Testis (tissue), 3 donors: ENCODE results near the gene TSHZ1. TPM values are rescaled to one million over a fixed set of nuclear protein-coding genes. Genes with fewer than 3 reads are reported as not detected.

ENCODE experiments used
- DNase-seq: peaks from one replicate; pipeline ENCODE4 v3.0.0-alpha.2; 2019
- H3K27ac ChIP-seq, 2 donors: fragments of 200-600 bp; sonication (generic); one replicate each; pipeline ENCODE4 v1.5.1; 2019
- H3K27me3 ChIP-seq: fragments of 200-600 bp; sonication (generic); one replicate; pipeline ENCODE4 v1.5.1; 2019
- H3K36me3 ChIP-seq: fragments of 200-600 bp; sonication (generic); one replicate; pipeline ENCODE4 v1.5.1; 2017; ENCODE audit warnings: low read depth; ENCODE audit errors: missing control alignments
- H3K4me1 ChIP-seq: fragments of 200-600 bp; sonication (generic); one replicate; pipeline ENCODE4 v1.5.1; 2019
- H3K4me3 ChIP-seq, 2 donors: fragments of 200-600 bp; sonication (generic); one replicate each; pipeline ENCODE4 v1.5.1; 2017 to 2019
- H3K9me3 ChIP-seq: fragments of 200-600 bp; sonication (generic); one replicate; pipeline ENCODE4 v1.5.1; 2017
- CTCF ChIP-seq, 3 experiments: fragments of 450-650 bp in 2 of 3; fragments of 200-600 bp in 1 of 3; sonication (generic) in 1 of 3; IDR thresholded peaks; one replicate each; pipeline ENCODE4 v1.5.1; 2016 to 2019; ENCODE audit warnings: antibody characterized with exemption in 3 of 3, mild to moderate bottlenecking in 2 of 3, moderate library complexity in 1 of 3
- POLR2A ChIP-seq: fragments of 450-650 bp; IDR thresholded peaks from one replicate; pipeline ENCODE4 v1.6.1; 2017; ENCODE audit warnings: antibody characterized with exemption, mild to moderate bottlenecking, moderate library complexity
- WGBS, 2 donors: methylation state at CpG; one replicate each; pipeline ENCODE4 v1.1.5; 2018; 5-methylcytosine and 5-hydroxymethylcytosine counted together
- intact Hi-C: fragments of 100-400 bp; cut with DNase I; formaldehyde crosslinking; loops from one replicate; pipeline ENCODE4 v1.15.1; 2023; ENCODE audit warnings: low total_unique reads
- polyA plus RNA-seq: library from polyadenylated mRNA; stranded (reverse); fragments of 350-450 nt; fragmentation: Illumina TruSeq; extraction: RNeasy Lipid Tissue Mini Kit (QIAGEN cat#74804); gene quantifications from one replicate; pipeline ENCODE4 v1.2.3, GENCODE V29; 2014; ENCODE audit warnings: low read depth, low replicate concordance; ENCODE audit not compliant: insufficient read depth
- total RNA-seq, 2 donors: library from RNA; depleted of rRNA; stranded (reverse); fragments of >200 nt; gene quantifications; one replicate each; pipeline ENCODE4 v1.2.3, GENCODE V29; 2016

The TSHZ1 gene
- total and polyA plus RNA-seq, 3 donors from 2014 or later = 12.8 to 36.2 (median 18.4) TPM

- DNase-seq = no peak
- H3K27ac ChIP-seq = peak overlapping the region in 1 of 2 donors; percentile 65
- H3K27me3 ChIP-seq = no peaks in the 10 kb centered on the region
- peaks cover 33% of the 10 kb centered on the region for H3K4me1 ChIP-seq
- no peaks in the 10 kb centered on the region for H3K36me3 ChIP-seq
- no peaks in the 10 kb centered on the region for H3K9me3 ChIP-seq
- TF ChIP-seq POLR2A = no peak
- 62 to 64% methylated on average over 9 of the region's 9 CpGs for WGBS, 2 donors
- intact Hi-C loops = no loop called here
- H3K4me3 ChIP-seq = no peak overlapping the region
These were observed 13.2 kb downstream of the TSHZ1 start for GRCh38 chr18:75223687-75224347.

DNA sequence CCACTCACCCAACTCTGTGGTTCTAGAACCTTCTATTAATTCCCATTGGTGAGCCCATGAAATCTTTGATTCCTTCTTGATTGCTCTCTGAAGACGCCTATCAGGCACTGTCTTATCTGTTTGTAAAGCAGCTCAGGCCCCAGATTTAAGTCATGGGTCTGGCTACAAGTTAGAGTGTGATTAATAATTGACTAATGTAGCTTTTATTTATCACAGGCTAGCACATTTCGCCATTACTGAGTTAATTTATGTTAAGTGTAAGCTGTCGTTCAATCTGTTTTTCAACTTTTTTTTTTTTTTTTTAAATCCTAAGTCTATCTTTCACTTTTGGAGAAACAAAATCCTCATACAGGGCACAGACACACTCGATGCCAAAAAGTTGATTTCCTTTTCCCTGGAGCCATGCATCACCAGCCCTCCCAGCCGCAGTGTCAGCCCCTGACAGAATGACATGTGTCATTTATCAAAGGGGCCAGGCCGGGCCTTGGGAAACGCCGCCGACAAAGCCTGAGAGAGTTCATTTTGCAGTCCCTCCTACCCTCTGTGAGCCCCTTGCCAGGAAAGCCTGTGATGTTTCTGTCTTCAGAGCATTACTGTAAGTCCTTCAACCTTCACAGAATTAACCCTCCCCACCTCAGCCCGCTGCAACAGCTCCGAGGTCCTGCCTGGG, 15.8 kb downstream of the TSHZ1 start:
- no peak for TF ChIP-seq CTCF (IDR thresholded peaks at IDR 0.05)
- no peak for TF ChIP-seq POLR2A
- Histone ChIP-seq H3K4me3 (no peak overlapping the region), H3K4me1 (peaks cover 30% of the 10 kb centered on the region), H3K27me3 (no peaks in the 10 kb centered on the region), H3K36me3 (no peaks in the 10 kb centered on the region), H3K27ac (peak overlapping the region; percentile 37 to 59), H3K9me3 (no peaks in the 10 kb centered on the region)
- 27 to 43% methylated on average over 11 of the region's 11 CpGs for WGBS, 2 donors
- DNase-seq = no peak
- intact Hi-C loops = no loop called here

DNA sequence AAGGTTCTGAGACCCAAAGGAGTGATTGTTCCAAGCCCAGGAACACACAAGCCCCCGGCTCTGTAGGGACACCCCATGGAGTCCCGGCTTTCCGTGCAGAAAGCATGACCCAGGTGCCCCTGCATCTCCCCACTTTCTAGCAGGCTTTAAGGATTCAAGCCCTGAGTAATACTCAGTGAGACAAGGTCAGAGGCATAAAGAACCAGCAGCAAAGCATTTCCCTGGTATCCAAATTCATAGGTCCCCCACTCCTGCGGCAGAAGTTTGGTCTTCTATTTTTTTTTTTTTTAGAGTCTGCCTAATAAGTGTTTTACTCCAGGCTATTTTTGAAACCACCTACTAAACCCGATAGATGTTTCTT, 16.3 kb downstream of the TSHZ1 start:
- Histone ChIP-seq H3K36me3 (no peaks in the 10 kb centered on the region), H3K27me3 (no peaks in the 10 kb centered on the region), H3K9me3 (no peaks in the 10 kb centered on the region), H3K27ac (peak overlapping the region; percentile 37 to 59), H3K4me1 (peaks cover 36% of the 10 kb centered on the region), H3K4me3 (no peak overlapping the region)
- intact Hi-C loops = no loop called here
- 32 to 54% methylated on average over 5 of the region's 5 CpGs for WGBS, 2 donors
- DNase-seq = no peak
- TF ChIP-seq CTCF (IDR thresholded peaks at IDR 0.05) (no peak), POLR2A (no peak)

DNA sequence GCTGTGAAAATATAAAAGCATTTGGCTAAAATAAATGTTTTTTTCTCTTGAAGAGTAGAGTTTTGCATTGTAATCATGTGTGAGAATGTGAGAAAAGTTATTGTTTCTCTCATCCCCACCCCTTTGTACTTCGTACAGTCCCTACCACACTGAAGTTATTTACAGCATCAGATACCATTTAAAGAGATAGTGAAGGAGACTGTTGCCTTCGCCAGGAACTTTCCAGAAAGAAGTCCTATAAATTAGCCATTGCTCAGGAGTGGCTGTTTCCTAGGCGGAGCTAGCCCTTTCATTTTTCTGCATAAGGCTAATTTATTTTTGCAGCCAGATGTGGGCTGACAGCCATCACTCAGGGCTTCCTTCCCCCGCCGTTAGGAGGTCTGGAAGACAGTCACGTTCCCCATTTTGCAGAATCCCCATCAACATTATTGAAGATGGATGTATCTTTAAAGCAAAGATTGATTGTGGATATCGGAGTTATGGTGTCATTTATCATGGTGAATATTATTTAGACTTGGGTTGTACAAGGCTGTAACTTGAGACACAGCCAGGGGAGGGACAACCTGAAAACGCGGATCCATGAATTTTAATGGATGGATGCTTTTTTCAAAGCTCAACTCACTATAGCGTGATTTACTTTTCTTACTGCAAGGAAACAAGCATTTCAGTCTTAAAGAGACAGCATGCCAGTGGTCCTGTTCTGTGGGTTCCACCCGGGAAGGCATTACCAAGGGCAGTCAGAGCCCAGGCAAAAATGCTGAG, 17.1 kb downstream of the TSHZ1 start:
- Histone ChIP-seq H3K27ac (peak overlapping the region; percentile 48 to 59), H3K36me3 (no peaks in the 10 kb centered on the region), H3K4me3 (no peak overlapping the region), H3K4me1 (peaks cover 36% of the 10 kb centered on the region), H3K9me3 (no peaks in the 10 kb centered on the region), H3K27me3 (no peaks in the 10 kb centered on the region)
- intact Hi-C loops = no loop called here
- 32 to 43% methylated on average over 11 of the region's 11 CpGs for WGBS, 2 donors
- DNase-seq = no peak
- no peak for TF ChIP-seq POLR2A
- no peak for TF ChIP-seq CTCF (IDR thresholded peaks at IDR 0.05)

GRCh38 chr18:75228967-75229366, 18.4 kb downstream of the TSHZ1 start:
- Histone ChIP-seq H3K4me3 (no peak overlapping the region), H3K27ac (peak overlapping the region in 1 of 2 donors; percentile 28), H3K27me3 (no peaks in the 10 kb centered on the region), H3K9me3 (no peaks in the 10 kb centered on the region), H3K36me3 (no peaks in the 10 kb centered on the region), H3K4me1 (peaks cover 33% of the 10 kb centered on the region)
- no peak for DNase-seq
- TF ChIP-seq CTCF (IDR thresholded peaks at IDR 0.05) (no peak), POLR2A (no peak)
- intact Hi-C loops = no loop called here
- WGBS, 2 donors = 63 to 77% methylated on average over 8 to 9 of the region's 9 CpGs
